CD14-positive monocyte (primary cell): ENCODE results near the gene OR2T34. TPM values are rescaled to one million over a fixed set of nuclear protein-coding genes. Genes with fewer than 3 reads are reported as not detected.

Experiments used
- DNase-seq, 3 donors: peaks; one replicate each; pipeline ENCODE4 v3.0.0-alpha.2; 2011 to 2022
- H2AFZ ChIP-seq: 2 replicates; pipeline ENCODE4 v1.6.0; 2012; ENCODE audit warnings: mild to moderate bottlenecking, low read depth, low read length, inconsistent platforms; ENCODE audit not compliant: insufficient read depth, poor library complexity, severe bottlenecking
- H3K27ac ChIP-seq, 2 donors: 1 replicate in 1 of 2; 2 replicates in 1 of 2; pipeline ENCODE4 v1.5.1; 2012 to 2013; ENCODE audit warnings: low read length in 2 of 2, control low read depth in 1 of 2, inconsistent platforms in 1 of 2, low read depth in 1 of 2, mild to moderate bottlenecking in 1 of 2
- H3K27me3 ChIP-seq, 2 donors: one replicate each; pipeline versions ENCODE4 v1.6.0 to v1.6.1; 2011 to 2013; ENCODE audit warnings: low read length in 2 of 2; ENCODE audit not compliant: control insufficient read depth in 2 of 2, insufficient read depth in 2 of 2
- H3K36me3 ChIP-seq, 2 donors: replicated peaks in 1 of 2; 1 replicate in 1 of 2; 2 replicates in 1 of 2; pipeline versions ENCODE4 v1.5.1 to v1.6.1; 2012 to 2013; ENCODE audit warnings: low read length in 2 of 2, control low read depth in 1 of 2, inconsistent platforms in 1 of 2, mild to moderate bottlenecking in 1 of 2; ENCODE audit not compliant: insufficient read depth in 2 of 2, control insufficient read depth in 1 of 2
- H3K4me1 ChIP-seq, 2 donors: 1 replicate in 1 of 2; 2 replicates in 1 of 2; pipeline versions ENCODE4 v1.5.1 to v1.6.1; 2012 to 2013; ENCODE audit warnings: low read length in 2 of 2, control low read depth in 1 of 2, inconsistent platforms in 1 of 2, mild to moderate bottlenecking in 1 of 2, moderate library complexity in 1 of 2; ENCODE audit not compliant: insufficient read depth in 2 of 2, control insufficient read depth in 1 of 2
- H3K4me2 ChIP-seq: replicated peaks from 2 replicates; pipeline ENCODE3; 2012; ENCODE audit warnings: low read length, moderate library complexity, mild to moderate bottlenecking; ENCODE audit not compliant: poor library complexity, severe bottlenecking; ENCODE audit errors: extremely low read depth
- H3K4me3 ChIP-seq, 3 experiments: fragments of 200-600 bp in 1 of 3; sonication (generic) in 1 of 3; replicated peaks in 1 of 3; 1 replicate in 2 of 3; 2 replicates in 1 of 3; pipeline ENCODE4 v1.5.1; 2011 to 2013; ENCODE audit warnings: low read length in 3 of 3, mild to moderate bottlenecking in 3 of 3, control low read depth in 2 of 3, low read depth in 2 of 3, inconsistent platforms in 1 of 3, moderate library complexity in 1 of 3
- H3K79me2 ChIP-seq: 2 replicates; pipeline ENCODE4 v1.6.0; 2012; ENCODE audit warnings: mild to moderate bottlenecking, control low read depth, inconsistent platforms, low read length, moderate library complexity; ENCODE audit not compliant: insufficient read depth
- H3K9ac ChIP-seq: 2 replicates; pipeline ENCODE4 v1.6.0; 2017; ENCODE audit warnings: low read length, mild to moderate bottlenecking; ENCODE audit not compliant: insufficient read depth, poor library complexity, severe bottlenecking
- H3K9me3 ChIP-seq, 2 donors: replicated peaks in 1 of 2; 1 replicate in 1 of 2; 2 replicates in 1 of 2; pipeline versions ENCODE4 v1.5.1 to v1.6.1; 2012 to 2013; ENCODE audit warnings: low read length in 2 of 2, control low read depth in 1 of 2; ENCODE audit not compliant: control insufficient read depth in 1 of 2, insufficient read depth in 1 of 2
- H4K20me1 ChIP-seq: 2 replicates; pipeline ENCODE4 v1.6.0; 2012; ENCODE audit warnings: mild to moderate bottlenecking, low read length, control low read depth, moderate library complexity; ENCODE audit not compliant: insufficient read depth
- H3K27ac Mint-ChIP-seq, 7 donors: one replicate each; pipeline ENCODE4 v1.8.0; 2020; ENCODE audit warnings: mild to moderate bottlenecking in 7 of 7, mixed read lengths in 7 of 7, moderate library complexity in 6 of 7, inconsistent platforms in 2 of 7
- H3K27me3 Mint-ChIP-seq, 3 donors: one replicate each; pipeline ENCODE4 v1.8.0; 2021 to 2022; ENCODE audit warnings: low read depth in 3 of 3, mild to moderate bottlenecking in 3 of 3, mixed read lengths in 3 of 3, moderate library complexity in 3 of 3, inconsistent platforms in 1 of 3
- H3K36me3 Mint-ChIP-seq, 2 donors: one replicate each; pipeline ENCODE4 v1.8.0; 2020; ENCODE audit warnings: mixed read lengths in 2 of 2, inconsistent platforms in 1 of 2, mild to moderate bottlenecking in 1 of 2
- H3K4me1 Mint-ChIP-seq: one replicate; pipeline ENCODE4 v1.8.0; 2020; ENCODE audit warnings: mild to moderate bottlenecking, mixed read lengths
- H3K4me3 Mint-ChIP-seq, 2 donors: one replicate each; pipeline ENCODE4 v1.8.0; 2020; ENCODE audit warnings: mild to moderate bottlenecking in 2 of 2, mixed read lengths in 2 of 2, moderate library complexity in 1 of 2
- H3K9me3 Mint-ChIP-seq, 7 donors: one replicate each; pipeline ENCODE4 v1.8.0; 2020 to 2022; ENCODE audit warnings: mixed read lengths in 7 of 7, mild to moderate bottlenecking in 6 of 7, moderate library complexity in 6 of 7, inconsistent platforms in 2 of 7
- CTCF ChIP-seq: fragments of 200-600 bp; IDR thresholded peaks from one replicate; pipeline ENCODE4 v1.8.0; 2022; ENCODE audit warnings: antibody characterized with exemption, mild to moderate bottlenecking
- WGBS: methylation state at CpG from one replicate; pipeline ENCODE4 v1.1.5; 2013; ENCODE audit warnings: missing lambda C conversion rate; ENCODE audit not compliant: insufficient coverage; 5-methylcytosine and 5-hydroxymethylcytosine counted together
- intact Hi-C, 2 donors: fragments of 100-400 bp; cut with micrococcal nuclease; formaldehyde crosslinking; loops; one replicate each; pipeline versions ENCODE4 v1.15.0 to v1.15.1; 2023
- polyA plus RNA-seq, 3 donors: library from polyadenylated mRNA; depleted of rRNA in 1 of 3; unstranded in 2 of 3; stranded (reverse) in 1 of 3; fragments of 300-500 nt in 2 of 3; fragments of >200 nt in 1 of 3; fragmentation: Illumina TruSeq in 2 of 3; gene quantifications; 1 replicate in 2 of 3; 2 replicates in 1 of 3; pipeline ENCODE4 v1.2.3, GENCODE V29; 2012 to 2021

The OR2T34 gene
- polyA plus RNA-seq, 3 donors = not detected

GRCh38 chr1:248599396-248599795 lies 24.8 kb upstream of the OR2T34 start:
- H3K27ac Mint-ChIP-seq = no peak overlapping the region

GRCh38 chr1:248597589-248597988 lies 23.0 kb upstream of the OR2T34 start, which contains the start of gene OR2T10:
TSS of gene OR2T10 (minus strand) at chr1:248597700. CDS start at chr1:248593768, 3,932 bp downstream.
- intact Hi-C loops = no loop called here

More at GRCh38 chr1:248599396-248599795, 24.8 kb upstream of the OR2T34 start:
- H3K27ac ChIP-seq = no peak overlapping the region
- peaks cover 0 to 8% (median 0%) of the 10 kb centered on the region in 7 donors for H3K9me3 Mint-ChIP-seq
- H4K20me1 ChIP-seq = no peaks in the 10 kb centered on the region
- WGBS = 94% methylated on average over 5 of the region's 8 CpGs
- peaks cover 0 to 1% (median 0%) of the 10 kb centered on the region in 3 donors for H3K27me3 Mint-ChIP-seq
- no peak overlapping the region for H2AFZ ChIP-seq
- H3K9me3 ChIP-seq = no peaks in the 10 kb centered on the region
- intact Hi-C loops = no loop called here
- no peak overlapping the region for H3K4me3 Mint-ChIP-seq
- H3K4me2 ChIP-seq = no peak overlapping the region
- H3K27me3 ChIP-seq = no peaks in the 10 kb centered on the region
- no peaks in the 10 kb centered on the region for H3K79me2 ChIP-seq
- H3K36me3 Mint-ChIP-seq = no peaks in the 10 kb centered on the region
- no peak overlapping the region for H3K4me3 ChIP-seq
- H3K9ac ChIP-seq = no peak overlapping the region
- H3K4me1 ChIP-seq = no peaks in the 10 kb centered on the region
- no peak for TF ChIP-seq CTCF
- no peaks in the 10 kb centered on the region for H3K36me3 ChIP-seq
- DNase-seq = no peak
- peaks cover 3% of the 10 kb centered on the region for H3K4me1 Mint-ChIP-seq

More at GRCh38 chr1:248597589-248597988, 23.0 kb upstream of the OR2T34 start, which contains the start of gene OR2T10:
- Mint-ChIP-seq H3K9me3 (peaks cover 0 to 6% (median 0%) of the 10 kb centered on the region in 7 donors), H3K4me1 (peaks cover 3% of the 10 kb centered on the region), H3K27me3 (peaks cover 0 to 1% (median 0%) of the 10 kb centered on the region in 3 donors), H3K4me3 (no peak within 1 kb of the TSS), H3K36me3 (no peaks in the 10 kb centered on the region), H3K27ac (no peak within 1 kb of the TSS)
- Histone ChIP-seq H3K4me1 (no peaks in the 10 kb centered on the region), H3K9me3 (no peaks in the 10 kb centered on the region), H3K79me2 (no peaks in the 10 kb centered on the region), H3K4me3 (no peak within 1 kb of the TSS), H4K20me1 (no peaks in the 10 kb centered on the region), H3K27ac (no peak within 1 kb of the TSS), H3K4me2 (no peak within 1 kb of the TSS), H2AFZ (no peak within 1 kb of the TSS), H3K27me3 (no peaks in the 10 kb centered on the region), H3K9ac (no peak within 1 kb of the TSS), H3K36me3 (no peaks in the 10 kb centered on the region)
- 95% methylated on average over 5 of the region's 6 CpGs for WGBS
- no peak for DNase-seq
- TF ChIP-seq CTCF = no peak
